Prostate gland (tissue), 2 donors: ENCODE results near the gene POLL.

Experiments
- POLR2A ChIP-seq: fragments of 450-650 bp; IDR thresholded peaks from one replicate; pipeline ENCODE4 v1.6.1; 2016; ENCODE audit warnings: antibody characterized with exemption, mild to moderate bottlenecking
- TF ChIP-seq, protein P1 (sequence below), 4 experiments: fragments of 200-600 bp in 2 of 4; fragments of 450-650 bp in 2 of 4; sonication (generic) in 2 of 4; IDR thresholded peaks; 1 replicate in 3 of 4; 2 replicates in 1 of 4; pipeline ENCODE4 v1.5.1; 2016 to 2019; ENCODE audit warnings: antibody characterized with exemption in 4 of 4, mild to moderate bottlenecking in 2 of 4, moderate library complexity in 2 of 4

- TF ChIP-seq, protein P1, sequence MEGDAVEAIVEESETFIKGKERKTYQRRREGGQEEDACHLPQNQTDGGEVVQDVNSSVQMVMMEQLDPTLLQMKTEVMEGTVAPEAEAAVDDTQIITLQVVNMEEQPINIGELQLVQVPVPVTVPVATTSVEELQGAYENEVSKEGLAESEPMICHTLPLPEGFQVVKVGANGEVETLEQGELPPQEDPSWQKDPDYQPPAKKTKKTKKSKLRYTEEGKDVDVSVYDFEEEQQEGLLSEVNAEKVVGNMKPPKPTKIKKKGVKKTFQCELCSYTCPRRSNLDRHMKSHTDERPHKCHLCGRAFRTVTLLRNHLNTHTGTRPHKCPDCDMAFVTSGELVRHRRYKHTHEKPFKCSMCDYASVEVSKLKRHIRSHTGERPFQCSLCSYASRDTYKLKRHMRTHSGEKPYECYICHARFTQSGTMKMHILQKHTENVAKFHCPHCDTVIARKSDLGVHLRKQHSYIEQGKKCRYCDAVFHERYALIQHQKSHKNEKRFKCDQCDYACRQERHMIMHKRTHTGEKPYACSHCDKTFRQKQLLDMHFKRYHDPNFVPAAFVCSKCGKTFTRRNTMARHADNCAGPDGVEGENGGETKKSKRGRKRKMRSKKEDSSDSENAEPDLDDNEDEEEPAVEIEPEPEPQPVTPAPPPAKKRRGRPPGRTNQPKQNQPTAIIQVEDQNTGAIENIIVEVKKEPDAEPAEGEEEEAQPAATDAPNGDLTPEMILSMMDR (IDR thresholded peaks at IDR 0.05), result no peak
- TF ChIP-seq POLR2A, result no peak
These were observed 22.1 kb downstream of the POLL start for GRCh38 chr10:101565936-101566332.
